Neural progenitor cell (in vitro differentiated cells): ENCODE results near the gene SPRR5.

Experiments
- EZH2 ChIP-seq: fragments of 200-600 bp; sonication (generic); IDR thresholded peaks from 2 replicates; pipeline ENCODE4 v1.6.1; 2017; ENCODE audit warnings: antibody characterized with exemption, mild to moderate bottlenecking, moderate library complexity
- EZH2phosphoT487 ChIP-seq: fragments of 200-600 bp; sonication (generic); IDR thresholded peaks from 2 replicates; pipeline ENCODE4 v1.6.1; 2017; ENCODE audit warnings: antibody characterized with exemption
- TF ChIP-seq, protein P1 (sequence below): fragments of 200-600 bp; sonication (generic); IDR thresholded peaks from 2 replicates; pipeline ENCODE4 v1.5.1; 2017; ENCODE audit warnings: antibody characterized with exemption, mild to moderate bottlenecking

DNA sequence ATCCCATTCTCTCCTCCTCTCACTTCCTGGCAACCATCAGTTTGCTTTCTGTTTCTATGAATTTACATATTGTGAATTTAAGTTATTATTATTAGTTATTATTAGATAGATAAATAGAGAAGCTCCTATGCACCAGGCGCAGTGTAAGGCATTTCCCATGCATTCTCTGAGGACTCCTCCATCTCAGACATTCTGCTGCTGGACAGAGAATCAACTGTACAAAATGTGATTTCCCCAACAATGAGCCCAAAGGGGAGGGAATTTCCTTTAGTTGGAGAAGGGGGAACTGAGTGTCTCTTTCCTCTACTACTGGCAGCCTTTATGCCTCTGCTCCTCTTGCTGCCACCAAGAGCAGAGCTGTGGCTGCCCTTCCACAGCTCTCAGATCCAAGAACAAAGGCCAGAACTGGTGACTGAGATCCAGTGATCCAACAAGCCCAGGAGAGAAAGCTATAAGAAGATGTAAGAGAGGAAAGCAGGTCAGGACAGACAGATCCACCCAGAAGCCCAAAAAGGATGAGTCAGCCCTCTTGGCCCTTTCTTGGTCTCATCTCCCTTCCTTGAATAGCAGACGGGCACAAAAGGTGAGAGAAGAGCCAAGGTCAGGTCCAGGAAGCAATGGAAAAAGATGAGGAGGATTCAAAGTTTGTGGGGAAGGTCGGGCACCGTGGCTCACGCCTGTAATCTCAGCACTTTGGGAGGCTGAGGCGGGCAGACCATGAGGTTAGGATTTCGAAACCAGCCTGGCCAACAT is 42.1 kb upstream of the SPRR5 start:
- TF ChIP-seq, protein P1, sequence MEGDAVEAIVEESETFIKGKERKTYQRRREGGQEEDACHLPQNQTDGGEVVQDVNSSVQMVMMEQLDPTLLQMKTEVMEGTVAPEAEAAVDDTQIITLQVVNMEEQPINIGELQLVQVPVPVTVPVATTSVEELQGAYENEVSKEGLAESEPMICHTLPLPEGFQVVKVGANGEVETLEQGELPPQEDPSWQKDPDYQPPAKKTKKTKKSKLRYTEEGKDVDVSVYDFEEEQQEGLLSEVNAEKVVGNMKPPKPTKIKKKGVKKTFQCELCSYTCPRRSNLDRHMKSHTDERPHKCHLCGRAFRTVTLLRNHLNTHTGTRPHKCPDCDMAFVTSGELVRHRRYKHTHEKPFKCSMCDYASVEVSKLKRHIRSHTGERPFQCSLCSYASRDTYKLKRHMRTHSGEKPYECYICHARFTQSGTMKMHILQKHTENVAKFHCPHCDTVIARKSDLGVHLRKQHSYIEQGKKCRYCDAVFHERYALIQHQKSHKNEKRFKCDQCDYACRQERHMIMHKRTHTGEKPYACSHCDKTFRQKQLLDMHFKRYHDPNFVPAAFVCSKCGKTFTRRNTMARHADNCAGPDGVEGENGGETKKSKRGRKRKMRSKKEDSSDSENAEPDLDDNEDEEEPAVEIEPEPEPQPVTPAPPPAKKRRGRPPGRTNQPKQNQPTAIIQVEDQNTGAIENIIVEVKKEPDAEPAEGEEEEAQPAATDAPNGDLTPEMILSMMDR: no peak
- TF ChIP-seq EZH2 (no peak), EZH2phosphoT487 (no peak)
